ENCODE data around the gene SNRPA. TPM values are rescaled to one million over a fixed set of nuclear protein-coding genes. Genes with fewer than 3 reads are reported as not detected.
A peak's percentile ranks its signal among the peaks of the same experiment; 100 is the strongest.

The SNRPA gene
- total RNA-seq, 1 experiment from 2014 or later = 225 TPM

DNA sequence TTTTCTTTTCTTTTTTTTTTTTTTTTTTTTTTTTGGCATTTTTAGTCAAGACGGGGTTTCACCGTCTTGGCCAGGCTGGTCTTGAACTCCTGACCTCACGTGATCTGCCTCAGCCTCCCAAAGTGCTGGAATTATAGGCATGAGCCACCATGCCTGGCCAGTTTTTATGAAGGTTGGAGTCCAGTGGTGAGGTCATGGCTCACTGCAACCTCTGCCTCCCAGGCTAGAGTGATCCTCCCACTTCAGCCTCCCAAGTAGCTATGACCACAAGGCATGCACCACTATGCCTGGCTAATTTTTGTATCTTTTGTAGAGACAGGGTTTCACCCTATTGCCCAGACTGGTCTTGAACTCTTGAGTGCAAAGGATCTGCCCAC, 4.2 kb downstream of the SNRPA start:
- H3K27ac Mint-ChIP-seq = no peak overlapping the region; a peak in 1 of 7 replicates
- peaks cover 40% of the 10 kb centered on the region; the same call in 1 of the 2 replicates for H3K79me2 ChIP-seq (ENCODE audit: insufficient read depth, low read length)
- H3K23ac ChIP-seq (ENCODE audit: insufficient read length, low read depth, low read length) = no peak overlapping the region
- H2BK15ac ChIP-seq (ENCODE audit: low read depth, low read length) = no peak overlapping the region
- H2BK20ac ChIP-seq (ENCODE audit: low read depth, low read length, poor library complexity, severe bottlenecking) = no peak overlapping the region
- H3K23me2 ChIP-seq (ENCODE audit: insufficient read length, low read depth, low read length, poor library complexity, severe bottlenecking) = peaks cover under 1% of the 10 kb centered on the region
- H3K9me3 Mint-ChIP-seq = peaks cover 0 to under 1% of the 10 kb centered on the region in 2 experiments; a peak in 1 of 5 replicates
- no peak overlapping the region for H3K9ac ChIP-seq (ENCODE audit: extremely low read depth, insufficient read length, low read length)
- no peak overlapping the region for H3K18ac ChIP-seq (ENCODE audit: insufficient read length, low read depth, low read length)
- no CpG with 5 or more reads among the region's 3 CpGs for WGBS (ENCODE audit: extremely low coverage, insufficient read length, low lambda C conversion rate)
- H3T11ph ChIP-seq (ENCODE audit: low read length) = no peak overlapping the region
- H3K4me2 ChIP-seq (ENCODE audit: insufficient read depth, insufficient read length, low read length) = no peak overlapping the region
- 0 out of 5 replicates have a peak overlapping the region, but pooled peaks of 1 of the 2 experiments have one; percentile 10 for H3K4me3 Mint-ChIP-seq
- H2BK5ac ChIP-seq (ENCODE audit: insufficient read length, low read length) = no peak overlapping the region
- no peak overlapping the region for H3K27ac ChIP-seq (ENCODE audit: insufficient read length, low read depth, low read length)
- no peaks in the 10 kb centered on the region; the same call in 1 of the 2 replicates for H3K27me3 ChIP-seq (ENCODE audit: insufficient read depth, low read length)
- no peaks in the 10 kb centered on the region; the same call in none of the 2 replicates for H3K27me3 Mint-ChIP-seq (ENCODE audit: low read depth)
- no peak overlapping the region for H2BK120ac ChIP-seq (ENCODE audit: low read depth, low read length, poor library complexity, severe bottlenecking)
- no peaks in the 10 kb centered on the region for H3K9me3 ChIP-seq (ENCODE audit: control insufficient read depth, low read depth, low read length)
- H3K56ac ChIP-seq (ENCODE audit: insufficient read length, low read depth, low read length) = no peak overlapping the region
- H3K79me1 ChIP-seq (ENCODE audit: insufficient read depth, low read depth, low read length, poor library complexity, severe bottlenecking) = peaks cover 17% of the 10 kb centered on the region
- no peak overlapping the region for H2AFZ ChIP-seq (ENCODE audit: low read length)
- DNase-seq = no peak
- H2AK5ac ChIP-seq (ENCODE audit: insufficient read length, low read length) = no peak overlapping the region
- H4K91ac ChIP-seq (ENCODE audit: insufficient read length, low read depth, low read length) = no peak overlapping the region
- peaks cover 18 to 27% of the 10 kb centered on the region in 2 experiments for H3K4me1 Mint-ChIP-seq
- TF ChIP-seq, protein P1, sequence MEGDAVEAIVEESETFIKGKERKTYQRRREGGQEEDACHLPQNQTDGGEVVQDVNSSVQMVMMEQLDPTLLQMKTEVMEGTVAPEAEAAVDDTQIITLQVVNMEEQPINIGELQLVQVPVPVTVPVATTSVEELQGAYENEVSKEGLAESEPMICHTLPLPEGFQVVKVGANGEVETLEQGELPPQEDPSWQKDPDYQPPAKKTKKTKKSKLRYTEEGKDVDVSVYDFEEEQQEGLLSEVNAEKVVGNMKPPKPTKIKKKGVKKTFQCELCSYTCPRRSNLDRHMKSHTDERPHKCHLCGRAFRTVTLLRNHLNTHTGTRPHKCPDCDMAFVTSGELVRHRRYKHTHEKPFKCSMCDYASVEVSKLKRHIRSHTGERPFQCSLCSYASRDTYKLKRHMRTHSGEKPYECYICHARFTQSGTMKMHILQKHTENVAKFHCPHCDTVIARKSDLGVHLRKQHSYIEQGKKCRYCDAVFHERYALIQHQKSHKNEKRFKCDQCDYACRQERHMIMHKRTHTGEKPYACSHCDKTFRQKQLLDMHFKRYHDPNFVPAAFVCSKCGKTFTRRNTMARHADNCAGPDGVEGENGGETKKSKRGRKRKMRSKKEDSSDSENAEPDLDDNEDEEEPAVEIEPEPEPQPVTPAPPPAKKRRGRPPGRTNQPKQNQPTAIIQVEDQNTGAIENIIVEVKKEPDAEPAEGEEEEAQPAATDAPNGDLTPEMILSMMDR (conservative IDR thresholded peaks at IDR 0.05) = no peak
- no peak overlapping the region for H4K8ac ChIP-seq (replicated peaks; ENCODE audit: insufficient read length, low read depth, low read length)
- H3K4me1 ChIP-seq (ENCODE audit: insufficient read depth, low read length) = no peaks in the 10 kb centered on the region
- no peak overlapping the region for H3K4ac ChIP-seq (ENCODE audit: low read depth, low read length)
- H3K14ac ChIP-seq (ENCODE audit: insufficient read depth, low read length) = no peak overlapping the region
- H3K36me3 Mint-ChIP-seq (ENCODE audit: insufficient read depth in 1 of 3, low read depth in 3 of 3) = peaks cover 61 to 83% (median 74%) of the 10 kb centered on the region in 3 experiments
- H4K20me1 ChIP-seq (ENCODE audit: control insufficient read depth, insufficient read depth, insufficient read length) = peaks cover 3% of the 10 kb centered on the region
- no peak overlapping the region for H4K5ac ChIP-seq (ENCODE audit: insufficient read length, low read depth, low read length)
- H2BK12ac ChIP-seq (ENCODE audit: insufficient read length, low read depth, low read length) = no peak overlapping the region
